Gastrocnemius medialis (tissue), 4 donors: Measurements from ENCODE around the gene PLN.

ENCODE experiments used
- POLR2A ChIP-seq, 2 donors: fragments of 450-650 bp; IDR thresholded peaks; one replicate each; pipeline ENCODE4 v1.6.1; 2017; ENCODE audit warnings: antibody characterized with exemption in 2 of 2, mild to moderate bottlenecking in 2 of 2, moderate library complexity in 2 of 2
- TF ChIP-seq, protein P1 (sequence below), 5 experiments: fragments of 450-650 bp in 3 of 5; fragments of 200-600 bp in 2 of 5; sonication (generic) in 2 of 5; IDR thresholded peaks in 4 of 5; conservative IDR thresholded peaks in 1 of 5; 1 replicate in 4 of 5; 2 replicates in 1 of 5; pipeline ENCODE4 v1.5.1; 2016 to 2019; ENCODE audit warnings: antibody characterized with exemption in 5 of 5, mild to moderate bottlenecking in 3 of 5, moderate library complexity in 3 of 5

DNA sequence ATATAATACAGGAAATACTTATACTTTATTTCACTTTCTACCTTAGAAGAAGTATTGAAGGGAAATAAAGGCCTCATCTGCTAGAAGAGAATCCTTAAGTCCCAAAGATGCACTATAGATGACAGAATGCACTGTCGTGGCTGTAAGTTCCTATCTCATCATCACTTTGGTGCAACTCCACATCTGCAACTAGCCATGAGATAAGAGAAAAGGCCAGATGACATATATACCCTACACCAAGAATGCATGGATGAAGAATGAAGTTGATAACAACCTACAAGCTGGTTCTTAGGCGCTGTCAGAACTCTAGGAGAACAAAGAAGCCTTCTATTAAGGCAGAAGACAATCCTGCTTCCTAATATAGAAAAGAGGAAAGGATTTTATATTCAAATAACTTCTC, 11.6 kb upstream of the PLN start:
- TF ChIP-seq POLR2A (IDR thresholded peaks at IDR 0.05): no peak
- TF ChIP-seq, protein P1, sequence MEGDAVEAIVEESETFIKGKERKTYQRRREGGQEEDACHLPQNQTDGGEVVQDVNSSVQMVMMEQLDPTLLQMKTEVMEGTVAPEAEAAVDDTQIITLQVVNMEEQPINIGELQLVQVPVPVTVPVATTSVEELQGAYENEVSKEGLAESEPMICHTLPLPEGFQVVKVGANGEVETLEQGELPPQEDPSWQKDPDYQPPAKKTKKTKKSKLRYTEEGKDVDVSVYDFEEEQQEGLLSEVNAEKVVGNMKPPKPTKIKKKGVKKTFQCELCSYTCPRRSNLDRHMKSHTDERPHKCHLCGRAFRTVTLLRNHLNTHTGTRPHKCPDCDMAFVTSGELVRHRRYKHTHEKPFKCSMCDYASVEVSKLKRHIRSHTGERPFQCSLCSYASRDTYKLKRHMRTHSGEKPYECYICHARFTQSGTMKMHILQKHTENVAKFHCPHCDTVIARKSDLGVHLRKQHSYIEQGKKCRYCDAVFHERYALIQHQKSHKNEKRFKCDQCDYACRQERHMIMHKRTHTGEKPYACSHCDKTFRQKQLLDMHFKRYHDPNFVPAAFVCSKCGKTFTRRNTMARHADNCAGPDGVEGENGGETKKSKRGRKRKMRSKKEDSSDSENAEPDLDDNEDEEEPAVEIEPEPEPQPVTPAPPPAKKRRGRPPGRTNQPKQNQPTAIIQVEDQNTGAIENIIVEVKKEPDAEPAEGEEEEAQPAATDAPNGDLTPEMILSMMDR (IDR thresholded peaks at IDR 0.05 in 4 of 5, conservative IDR thresholded peaks at IDR 0.05 in 1 of 5): no peak
